Transverse colon (tissue), 3 donors: ENCODE data around the gene TPPP.
"Not testable (repeated sequence)": the region's sequence is repeated elsewhere in the genome, so short reads cannot be mapped to it uniquely, and the experiment has no call there.

Experiments used
- POLR2A ChIP-seq: fragments of 450-650 bp; IDR thresholded peaks from one replicate; pipeline ENCODE4 v1.6.1; 2016; ENCODE audit warnings: antibody characterized with exemption, mild to moderate bottlenecking, moderate library complexity
- TF ChIP-seq, protein P1 (sequence below), 5 experiments: fragments of 200-600 bp in 3 of 5; fragments of 450-650 bp in 2 of 5; sonication (generic) in 3 of 5; IDR thresholded peaks; 1 replicate in 2 of 5; 2 replicates in 3 of 5; pipeline ENCODE4 v1.5.1; 2016 to 2017; ENCODE audit warnings: antibody characterized with exemption in 5 of 5, inconsistent platforms in 3 of 5, mild to moderate bottlenecking in 2 of 5, moderate library complexity in 1 of 5

DNA sequence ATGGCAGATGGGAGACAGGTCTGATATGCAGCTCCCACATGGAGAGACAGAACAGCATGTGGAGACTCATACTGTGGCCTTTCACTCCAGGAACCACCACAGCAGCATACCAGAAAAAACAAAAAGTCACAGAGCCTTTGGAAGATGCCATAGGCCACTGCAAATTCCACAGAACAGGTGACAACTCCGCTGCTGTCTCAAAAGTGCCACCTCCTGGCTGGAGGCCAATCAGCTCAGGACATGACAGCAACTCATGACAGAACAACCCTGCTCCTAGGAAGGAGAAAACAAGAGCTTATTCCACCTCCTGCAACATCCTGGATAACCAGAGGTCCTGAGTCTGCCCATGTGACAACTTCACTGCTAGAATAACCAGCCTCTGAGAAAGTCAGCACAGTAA, 41.0 kb upstream of the TPPP start:
- TF ChIP-seq, protein P1, sequence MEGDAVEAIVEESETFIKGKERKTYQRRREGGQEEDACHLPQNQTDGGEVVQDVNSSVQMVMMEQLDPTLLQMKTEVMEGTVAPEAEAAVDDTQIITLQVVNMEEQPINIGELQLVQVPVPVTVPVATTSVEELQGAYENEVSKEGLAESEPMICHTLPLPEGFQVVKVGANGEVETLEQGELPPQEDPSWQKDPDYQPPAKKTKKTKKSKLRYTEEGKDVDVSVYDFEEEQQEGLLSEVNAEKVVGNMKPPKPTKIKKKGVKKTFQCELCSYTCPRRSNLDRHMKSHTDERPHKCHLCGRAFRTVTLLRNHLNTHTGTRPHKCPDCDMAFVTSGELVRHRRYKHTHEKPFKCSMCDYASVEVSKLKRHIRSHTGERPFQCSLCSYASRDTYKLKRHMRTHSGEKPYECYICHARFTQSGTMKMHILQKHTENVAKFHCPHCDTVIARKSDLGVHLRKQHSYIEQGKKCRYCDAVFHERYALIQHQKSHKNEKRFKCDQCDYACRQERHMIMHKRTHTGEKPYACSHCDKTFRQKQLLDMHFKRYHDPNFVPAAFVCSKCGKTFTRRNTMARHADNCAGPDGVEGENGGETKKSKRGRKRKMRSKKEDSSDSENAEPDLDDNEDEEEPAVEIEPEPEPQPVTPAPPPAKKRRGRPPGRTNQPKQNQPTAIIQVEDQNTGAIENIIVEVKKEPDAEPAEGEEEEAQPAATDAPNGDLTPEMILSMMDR (IDR thresholded peaks at IDR 0.05) = not testable (repeated sequence)
- TF ChIP-seq POLR2A = not testable (repeated sequence)
